ENCODE data around the gene ST3GAL3. TPM values are rescaled to one million over a fixed set of nuclear protein-coding genes. Genes with fewer than 3 reads are reported as not detected.

The ST3GAL3 gene
- total and polyA plus RNA-seq, 2 experiments from 2014 or later: 6.2 to 6.3 TPM

DNA sequence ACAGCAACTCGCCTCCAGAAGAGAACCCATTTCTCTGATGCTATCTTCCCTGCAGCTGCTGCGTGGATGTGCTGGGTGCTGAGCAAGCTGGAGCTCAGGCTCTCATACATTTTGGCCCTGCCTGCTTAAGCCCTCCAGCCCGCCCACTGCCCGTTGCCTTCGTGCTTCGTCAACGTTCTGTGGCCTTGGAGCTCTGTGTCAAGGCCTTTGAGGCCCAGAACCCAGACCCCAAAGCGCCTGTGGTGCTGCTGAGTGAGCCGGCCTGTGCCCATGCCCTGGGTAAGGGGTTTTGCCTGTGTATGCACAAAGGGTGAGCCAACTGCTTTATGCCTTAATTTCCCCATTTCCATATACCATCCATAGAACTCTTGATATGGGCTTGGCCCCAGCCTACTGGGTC lies 263.6 kb downstream of the ST3GAL3 start:
- peaks cover 6% of the 10 kb centered on the region for H4K20me1 ChIP-seq (ENCODE audit: insufficient read depth, poor library complexity, severe bottlenecking)
- peak overlapping the region; percentile 87 for H3K4me2 ChIP-seq
- no peak overlapping the region for H2AFZ ChIP-seq
- TF ChIP-seq EZH2phosphoT487 (IDR thresholded peaks at IDR 0.05; ENCODE audit: low read depth, severe bottlenecking, unreplicated experiment): no peak
- TF ChIP-seq, protein P1, sequence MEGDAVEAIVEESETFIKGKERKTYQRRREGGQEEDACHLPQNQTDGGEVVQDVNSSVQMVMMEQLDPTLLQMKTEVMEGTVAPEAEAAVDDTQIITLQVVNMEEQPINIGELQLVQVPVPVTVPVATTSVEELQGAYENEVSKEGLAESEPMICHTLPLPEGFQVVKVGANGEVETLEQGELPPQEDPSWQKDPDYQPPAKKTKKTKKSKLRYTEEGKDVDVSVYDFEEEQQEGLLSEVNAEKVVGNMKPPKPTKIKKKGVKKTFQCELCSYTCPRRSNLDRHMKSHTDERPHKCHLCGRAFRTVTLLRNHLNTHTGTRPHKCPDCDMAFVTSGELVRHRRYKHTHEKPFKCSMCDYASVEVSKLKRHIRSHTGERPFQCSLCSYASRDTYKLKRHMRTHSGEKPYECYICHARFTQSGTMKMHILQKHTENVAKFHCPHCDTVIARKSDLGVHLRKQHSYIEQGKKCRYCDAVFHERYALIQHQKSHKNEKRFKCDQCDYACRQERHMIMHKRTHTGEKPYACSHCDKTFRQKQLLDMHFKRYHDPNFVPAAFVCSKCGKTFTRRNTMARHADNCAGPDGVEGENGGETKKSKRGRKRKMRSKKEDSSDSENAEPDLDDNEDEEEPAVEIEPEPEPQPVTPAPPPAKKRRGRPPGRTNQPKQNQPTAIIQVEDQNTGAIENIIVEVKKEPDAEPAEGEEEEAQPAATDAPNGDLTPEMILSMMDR (IDR thresholded peaks at IDR 0.05; ENCODE audit: poor library complexity): no peak
- no peak for TF ChIP-seq EZH2 (IDR thresholded peaks at IDR 0.05; ENCODE audit: borderline replicate concordance)
- H3K36me3 ChIP-seq (replicated peaks; ENCODE audit: insufficient read depth, low read depth): no peaks in the 10 kb centered on the region
- WGBS (ENCODE audit: low lambda C conversion rate, missing lambda C conversion rate): 94% methylated on average over 9 of the region's 9 CpGs
- no peaks in the 10 kb centered on the region for H3K9me2 ChIP-seq (replicated peaks; ENCODE audit: insufficient read depth)
- H3K4me3 ChIP-seq: no peak overlapping the region
- H3K27me3 ChIP-seq: no peaks in the 10 kb centered on the region
- H3K27ac ChIP-seq: no peak overlapping the region
- peaks cover 11% of the 10 kb centered on the region for H3K4me1 ChIP-seq (ENCODE audit: insufficient read depth)
- DNase-seq (ENCODE audit: low spot score): no peak
- H3K9me3 ChIP-seq (ENCODE audit: low read depth): no peaks in the 10 kb centered on the region
- H3K79me2 ChIP-seq: peaks cover 20% of the 10 kb centered on the region

DNA sequence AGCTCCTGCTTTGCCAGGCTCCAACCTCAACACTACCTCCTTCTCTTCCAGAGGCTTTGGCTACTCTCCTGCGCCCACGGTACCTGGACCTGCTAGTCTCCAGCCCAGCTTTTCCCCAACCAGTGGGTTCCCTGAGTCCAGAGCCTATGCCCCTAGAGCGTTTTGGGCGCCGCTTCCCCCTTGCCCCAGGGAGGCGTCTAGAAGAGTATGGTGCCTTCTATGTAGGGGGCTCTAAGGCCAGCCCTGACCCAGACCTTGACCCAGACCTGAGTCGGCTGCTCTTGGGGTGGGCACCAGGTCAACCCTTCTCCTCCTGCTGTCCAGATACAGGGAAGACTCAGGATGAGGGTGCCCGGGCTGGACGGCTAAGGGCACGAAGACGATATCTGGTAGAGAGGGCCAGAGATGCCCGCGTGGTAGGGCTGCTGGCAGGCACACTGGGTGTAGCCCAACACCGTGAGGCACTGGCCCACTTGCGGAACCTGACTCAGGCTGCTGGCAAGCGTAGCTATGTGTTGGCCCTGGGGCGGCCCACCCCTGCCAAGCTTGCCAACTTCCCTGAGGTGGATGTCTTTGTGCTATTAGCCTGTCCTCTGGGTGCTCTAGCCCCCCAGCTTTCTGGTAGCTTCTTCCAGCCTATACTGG lies 264.1 kb downstream of the ST3GAL3 start:
- H3K79me2 ChIP-seq: peaks cover 26% of the 10 kb centered on the region
- no peaks in the 10 kb centered on the region for H3K27me3 ChIP-seq
- H3K36me3 ChIP-seq (replicated peaks; ENCODE audit: insufficient read depth, low read depth): no peaks in the 10 kb centered on the region
- DNase-seq (ENCODE audit: low spot score): no peak
- no peak overlapping the region for H3K4me2 ChIP-seq
- H3K4me1 ChIP-seq (ENCODE audit: insufficient read depth): peaks cover 16% of the 10 kb centered on the region
- H3K27ac ChIP-seq: no peak overlapping the region
- H3K9me2 ChIP-seq (replicated peaks; ENCODE audit: insufficient read depth): no peaks in the 10 kb centered on the region
- no peaks in the 10 kb centered on the region for H3K9me3 ChIP-seq (ENCODE audit: low read depth)
- no peak overlapping the region for H2AFZ ChIP-seq
- H3K4me3 ChIP-seq: no peak overlapping the region
- TF ChIP-seq, protein P1 (IDR thresholded peaks at IDR 0.05; ENCODE audit: poor library complexity): no peak
- TF ChIP-seq EZH2phosphoT487 (IDR thresholded peaks at IDR 0.05; ENCODE audit: low read depth, severe bottlenecking, unreplicated experiment): no peak
- TF ChIP-seq EZH2 (IDR thresholded peaks at IDR 0.05; ENCODE audit: borderline replicate concordance): no peak
- WGBS (ENCODE audit: low lambda C conversion rate, missing lambda C conversion rate): 95% methylated on average over 17 of the region's 17 CpGs
- H4K20me1 ChIP-seq (ENCODE audit: insufficient read depth, poor library complexity, severe bottlenecking): peaks cover 11% of the 10 kb centered on the region

DNA sequence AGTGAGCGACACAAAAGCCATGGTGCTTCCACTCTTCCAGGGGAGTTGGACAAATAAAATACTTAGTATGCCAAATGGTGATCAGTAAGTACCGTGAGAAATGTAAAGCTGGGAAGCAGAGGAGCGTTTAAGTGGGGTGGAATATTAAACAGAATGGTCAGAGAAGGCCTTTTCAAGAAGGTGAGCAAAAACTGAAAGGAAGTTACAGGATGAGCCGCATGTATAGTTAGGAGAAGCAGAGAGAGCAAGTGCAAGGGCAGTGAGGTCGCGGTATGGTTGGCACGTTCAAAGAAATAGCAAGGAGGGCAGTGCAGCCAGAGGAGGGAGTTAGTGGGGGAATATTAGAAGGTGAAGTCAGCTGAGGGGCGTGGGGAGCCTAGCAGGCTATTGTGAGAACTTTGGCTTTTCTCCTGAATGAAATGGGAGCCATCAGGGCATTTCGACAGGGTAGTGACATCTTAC lies 266.7 kb downstream of the ST3GAL3 start:
- Histone ChIP-seq H4K20me1 (ENCODE audit: insufficient read depth, poor library complexity, severe bottlenecking) (peaks cover 30% of the 10 kb centered on the region), H3K79me2 (peaks cover 46% of the 10 kb centered on the region), H3K9me3 (ENCODE audit: low read depth) (no peaks in the 10 kb centered on the region), H2AFZ (peak overlapping the region; percentile 97), H3K4me3 (peak overlapping the region; percentile 61), H3K4me1 (ENCODE audit: insufficient read depth) (peaks cover 35% of the 10 kb centered on the region), H3K9me2 (replicated peaks; ENCODE audit: insufficient read depth) (no peaks in the 10 kb centered on the region), H3K27me3 (no peaks in the 10 kb centered on the region), H3K4me2 (peak overlapping the region; percentile 93), H3K27ac (peak overlapping the region; percentile 97), H3K36me3 (replicated peaks; ENCODE audit: insufficient read depth, low read depth) (no peaks in the 10 kb centered on the region)
- WGBS (ENCODE audit: low lambda C conversion rate, missing lambda C conversion rate): 39% methylated on average over 9 of the region's 9 CpGs
- no peak for DNase-seq (ENCODE audit: low spot score)
- TF ChIP-seq, protein P1 (IDR thresholded peaks at IDR 0.05; ENCODE audit: poor library complexity): no peak
- TF ChIP-seq EZH2phosphoT487 (IDR thresholded peaks at IDR 0.05; ENCODE audit: low read depth, severe bottlenecking, unreplicated experiment) (no peak), EZH2 (IDR thresholded peaks at IDR 0.05; ENCODE audit: borderline replicate concordance) (no peak)

Measured in hepatocyte (in vitro differentiated cells).